Gastrocnemius medialis (tissue), 4 donors: ENCODE measurements around the gene KMT2E.

Experiments
- CTCF ChIP-seq, 5 experiments: fragments of 450-650 bp in 3 of 5; fragments of 200-600 bp in 2 of 5; sonication (generic) in 2 of 5; IDR thresholded peaks in 4 of 5; conservative IDR thresholded peaks in 1 of 5; 1 replicate in 4 of 5; 2 replicates in 1 of 5; pipeline ENCODE4 v1.5.1; 2016 to 2019; ENCODE audit warnings: antibody characterized with exemption in 5 of 5, mild to moderate bottlenecking in 3 of 5, moderate library complexity in 3 of 5
- POLR2A ChIP-seq, 2 donors: fragments of 450-650 bp; IDR thresholded peaks; one replicate each; pipeline ENCODE4 v1.6.1; 2017; ENCODE audit warnings: antibody characterized with exemption in 2 of 2, mild to moderate bottlenecking in 2 of 2, moderate library complexity in 2 of 2

DNA sequence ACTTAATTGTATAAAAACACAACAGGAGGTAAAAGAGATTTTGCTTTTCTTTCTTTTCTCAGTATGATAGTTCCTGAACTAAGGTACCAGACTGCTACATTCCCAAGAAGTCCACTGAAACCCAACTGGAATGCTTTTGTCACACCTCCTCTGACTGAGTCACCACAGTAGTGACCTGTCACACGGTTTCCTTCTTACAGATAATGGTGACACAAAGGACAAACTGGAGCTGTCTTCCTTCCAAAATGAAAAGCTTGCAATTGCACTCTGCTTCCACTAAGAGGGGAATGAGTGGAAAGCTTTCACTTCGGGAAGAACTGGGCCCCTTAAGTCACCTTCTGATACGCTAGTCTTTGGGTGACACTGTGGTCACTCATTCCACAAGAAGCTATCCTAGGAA, 122.2 kb downstream of the KMT2E start:
- TF ChIP-seq CTCF (IDR thresholded peaks at IDR 0.05 in 4 of 5, conservative IDR thresholded peaks at IDR 0.05 in 1 of 5) (no peak), POLR2A (IDR thresholded peaks at IDR 0.05) (no peak)
